Peyer's patch (tissue), 4 donors: ENCODE data around the gene ZNF891.

Experiments
- CTCF ChIP-seq, 6 experiments: fragments of 450-650 bp in 4 of 6; fragments of 200-600 bp in 2 of 6; sonication (generic) in 1 of 6; IDR thresholded peaks; one replicate each; pipeline ENCODE4 v1.5.1; 2017 to 2019; ENCODE audit warnings: antibody characterized with exemption in 6 of 6, mild to moderate bottlenecking in 3 of 6, moderate library complexity in 1 of 6
- POLR2A ChIP-seq, 2 donors: fragments of 450-650 bp; IDR thresholded peaks; one replicate each; pipeline ENCODE4 v1.5.1; 2017; ENCODE audit warnings: antibody characterized with exemption in 2 of 2, mild to moderate bottlenecking in 2 of 2, moderate library complexity in 2 of 2

- TF ChIP-seq POLR2A (IDR thresholded peaks at IDR 0.05): peak; percentile 65 to 81
- no peak for TF ChIP-seq CTCF (IDR thresholded peaks at IDR 0.05)
These were observed at the start of gene ZNF891, which contains the start of gene ZNF10 for GRCh38 chr12:133130038-133130807.
